ENCODE measurements around the gene SLMAP. TPM values are rescaled to one million over a fixed set of nuclear protein-coding genes. Genes with fewer than 3 reads are reported as not detected.

SLMAP gene
- polyA plus RNA-seq, 1 experiment = 40.2 TPM

DNA sequence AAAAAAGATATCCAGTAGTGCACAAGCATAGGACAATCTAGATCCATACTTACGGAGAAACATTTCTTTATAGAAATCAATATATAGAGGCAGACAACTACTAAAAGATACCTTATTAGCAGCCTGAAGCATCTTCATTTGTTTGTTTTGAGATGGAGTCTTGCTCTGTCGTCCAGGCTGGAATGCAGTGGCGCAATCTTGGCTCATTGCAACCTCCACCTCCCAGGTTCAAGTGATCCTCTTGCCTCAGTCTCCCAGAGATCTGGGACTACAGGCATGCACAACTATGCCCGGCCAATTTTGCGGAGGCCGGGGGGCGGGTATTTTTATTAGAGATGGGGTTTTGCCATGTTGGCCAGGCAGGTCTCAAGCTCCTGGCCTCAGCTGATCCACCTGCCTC, 18.3 kb upstream of the SLMAP start:
- TF ChIP-seq, protein P1, sequence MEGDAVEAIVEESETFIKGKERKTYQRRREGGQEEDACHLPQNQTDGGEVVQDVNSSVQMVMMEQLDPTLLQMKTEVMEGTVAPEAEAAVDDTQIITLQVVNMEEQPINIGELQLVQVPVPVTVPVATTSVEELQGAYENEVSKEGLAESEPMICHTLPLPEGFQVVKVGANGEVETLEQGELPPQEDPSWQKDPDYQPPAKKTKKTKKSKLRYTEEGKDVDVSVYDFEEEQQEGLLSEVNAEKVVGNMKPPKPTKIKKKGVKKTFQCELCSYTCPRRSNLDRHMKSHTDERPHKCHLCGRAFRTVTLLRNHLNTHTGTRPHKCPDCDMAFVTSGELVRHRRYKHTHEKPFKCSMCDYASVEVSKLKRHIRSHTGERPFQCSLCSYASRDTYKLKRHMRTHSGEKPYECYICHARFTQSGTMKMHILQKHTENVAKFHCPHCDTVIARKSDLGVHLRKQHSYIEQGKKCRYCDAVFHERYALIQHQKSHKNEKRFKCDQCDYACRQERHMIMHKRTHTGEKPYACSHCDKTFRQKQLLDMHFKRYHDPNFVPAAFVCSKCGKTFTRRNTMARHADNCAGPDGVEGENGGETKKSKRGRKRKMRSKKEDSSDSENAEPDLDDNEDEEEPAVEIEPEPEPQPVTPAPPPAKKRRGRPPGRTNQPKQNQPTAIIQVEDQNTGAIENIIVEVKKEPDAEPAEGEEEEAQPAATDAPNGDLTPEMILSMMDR (IDR thresholded peaks at IDR 0.05; ENCODE audit: low read depth, low read length) = no peak
- CTCF ChIA-PET = no interaction called here

DNA sequence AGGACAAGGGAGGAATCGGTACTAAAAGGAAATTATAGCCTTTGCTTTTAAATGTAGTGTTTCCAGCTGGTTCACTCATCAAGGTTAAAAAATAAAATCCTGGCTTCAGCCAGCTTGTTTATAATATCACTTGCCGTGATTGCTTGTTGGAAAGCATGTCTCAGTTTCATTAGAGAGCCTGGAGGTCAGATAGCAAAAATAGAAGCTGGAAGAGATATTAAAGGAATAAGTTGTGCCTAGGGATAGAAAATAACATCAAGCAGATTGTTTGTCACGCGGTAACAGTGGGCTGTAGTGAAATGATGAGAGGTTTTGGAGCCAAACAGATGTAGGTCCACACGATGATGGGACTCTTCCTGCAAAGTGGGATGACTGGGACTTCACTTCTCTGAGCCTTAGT, 17.7 kb upstream of the SLMAP start:
- no peak for DNase-seq (ENCODE audit: low read depth, low spot score)
- ChIA-PET POLR2A (no interaction called here), CTCF (no interaction called here)
- Histone ChIP-seq H3K27me3 (ENCODE audit: control insufficient read depth, insufficient read depth, low read length) (no peaks in the 10 kb centered on the region), H3K27ac (ENCODE audit: low read depth, low read length) (no peak overlapping the region), H3K4me3 (ENCODE audit: low read depth, low read length) (no peak overlapping the region), H3K9me3 (ENCODE audit: control insufficient read depth, insufficient read depth, low read length) (no peaks in the 10 kb centered on the region)
- TF ChIP-seq, protein P1 (IDR thresholded peaks at IDR 0.05; ENCODE audit: low read depth, low read length) = no peak

More for the DNA sequence above, 18.3 kb upstream of the SLMAP start:
- Histone ChIP-seq H3K9me3 (ENCODE audit: control insufficient read depth, insufficient read depth, low read length) (no peaks in the 10 kb centered on the region), H3K27me3 (ENCODE audit: control insufficient read depth, insufficient read depth, low read length) (no peaks in the 10 kb centered on the region), H3K27ac (ENCODE audit: low read depth, low read length) (no peak overlapping the region), H3K4me3 (ENCODE audit: low read depth, low read length) (no peak overlapping the region)
- DNase-seq (ENCODE audit: low read depth, low spot score) = no peak
- POLR2A ChIA-PET = no interaction called here

DNA sequence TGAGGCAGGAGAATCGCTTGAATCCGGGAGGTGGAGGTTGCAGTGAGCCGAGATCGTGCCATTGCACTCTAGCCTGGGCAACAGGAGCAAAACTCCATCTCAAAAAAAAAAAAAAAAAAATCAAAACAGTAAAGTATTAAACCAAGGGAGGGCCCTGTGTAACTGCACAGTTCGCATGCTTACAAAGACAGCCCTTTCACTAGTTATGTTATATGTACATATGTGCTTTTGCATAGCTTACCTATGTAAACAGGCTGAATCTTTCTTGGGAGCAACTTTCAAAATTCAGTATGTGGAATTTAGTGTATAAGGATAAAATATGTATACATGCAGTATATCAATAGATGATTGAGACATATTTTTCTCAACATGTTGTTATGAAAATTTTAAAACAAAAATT, 16.1 kb upstream of the SLMAP start:
- ChIA-PET POLR2A (no interaction called here), CTCF (no interaction called here)
- H3K9me3 ChIP-seq (ENCODE audit: control insufficient read depth, insufficient read depth, low read length) = no peaks in the 10 kb centered on the region
- TF ChIP-seq, protein P1 (IDR thresholded peaks at IDR 0.05; ENCODE audit: low read depth, low read length) = no peak
- no peak for DNase-seq (ENCODE audit: low read depth, low spot score)
- H3K27me3 ChIP-seq (ENCODE audit: control insufficient read depth, insufficient read depth, low read length) = no peaks in the 10 kb centered on the region
- no peak overlapping the region for H3K4me3 ChIP-seq (ENCODE audit: low read depth, low read length)
- no peak overlapping the region for H3K27ac ChIP-seq (ENCODE audit: low read depth, low read length)

DNA sequence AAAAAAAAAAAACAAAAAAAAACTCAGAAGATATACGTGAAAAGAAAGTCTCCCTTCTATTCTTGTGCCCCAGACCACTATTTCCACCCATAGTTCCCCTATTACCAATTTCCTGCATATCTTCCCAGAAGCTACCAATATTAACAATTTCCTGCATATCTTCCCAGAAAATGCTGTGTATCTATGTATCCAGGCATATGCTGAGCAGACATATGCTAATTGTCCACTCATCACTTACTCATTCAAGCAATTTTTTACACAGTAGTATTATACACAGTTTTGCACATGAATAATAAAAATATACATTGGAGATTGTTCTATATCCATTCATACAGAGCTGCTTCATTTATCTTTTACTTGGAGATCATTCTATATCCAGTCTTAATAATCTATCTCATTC, 12.6 kb upstream of the SLMAP start:
- DNase-seq (ENCODE audit: low read depth, low spot score) = no peak
- Histone ChIP-seq H3K4me3 (ENCODE audit: low read depth, low read length) (no peak overlapping the region), H3K27me3 (ENCODE audit: control insufficient read depth, insufficient read depth, low read length) (no peaks in the 10 kb centered on the region), H3K9me3 (ENCODE audit: control insufficient read depth, insufficient read depth, low read length) (no peaks in the 10 kb centered on the region), H3K27ac (ENCODE audit: low read depth, low read length) (no peak overlapping the region)
- ChIA-PET CTCF (interaction anchor here (0.6 to 1.0 kb wide), 2 partner anchors 11 to 45 kb away, joined by 3 to 4 read pairs; no protein-coding TSS in a partner anchor), POLR2A (no interaction called here)
- TF ChIP-seq, protein P1 (IDR thresholded peaks at IDR 0.05; ENCODE audit: low read depth, low read length) = no peak

DNA sequence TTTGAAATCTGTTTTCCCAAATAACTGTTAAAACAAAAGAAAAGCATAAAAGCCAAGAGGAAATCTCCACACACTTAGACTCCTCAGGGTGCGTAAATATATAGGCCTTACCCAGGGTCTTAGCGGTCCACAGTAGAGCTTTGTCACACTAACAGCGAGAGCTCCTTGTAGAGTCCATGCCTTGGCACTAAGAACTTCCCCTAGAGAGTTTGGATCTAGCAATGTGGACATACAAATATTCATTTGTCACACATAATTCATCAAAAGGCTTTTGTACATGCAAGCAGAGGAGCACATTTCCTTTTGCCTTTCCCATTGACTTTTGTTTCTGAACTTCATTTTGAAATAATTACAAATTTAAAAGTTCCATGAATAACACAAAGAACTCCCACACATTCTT, 11.0 kb upstream of the SLMAP start:
- no peaks in the 10 kb centered on the region for H3K9me3 ChIP-seq (ENCODE audit: control insufficient read depth, insufficient read depth, low read length)
- ChIA-PET POLR2A (no interaction called here), CTCF (no interaction called here)
- no peak for DNase-seq (ENCODE audit: low read depth, low spot score)
- no peak overlapping the region for H3K27ac ChIP-seq (ENCODE audit: low read depth, low read length)
- no peaks in the 10 kb centered on the region for H3K27me3 ChIP-seq (ENCODE audit: control insufficient read depth, insufficient read depth, low read length)
- TF ChIP-seq, protein P1 (IDR thresholded peaks at IDR 0.05; ENCODE audit: low read depth, low read length) = no peak
- no peak overlapping the region for H3K4me3 ChIP-seq (ENCODE audit: low read depth, low read length)
